Measurements from ENCODE around the gene NR2E1. TPM values are rescaled to one million over a fixed set of nuclear protein-coding genes. Genes with fewer than 3 reads are reported as not detected.

The NR2E1 gene
- total RNA-seq, 1 donor from 2014 or later, result not detected

- Histone ChIP-seq H3K27me3 (ENCODE audit: control insufficient read depth, insufficient read depth, low read length) (peaks cover 4% of the 10 kb centered on the region), H3K4me3 (ENCODE audit: low read depth, low read length) (no peak overlapping the region), H3K36me3 (ENCODE audit: control insufficient read depth, insufficient read depth, low read length) (no peaks in the 10 kb centered on the region)
- no peak for DNase-seq (ENCODE audit: low read depth)
- TF ChIP-seq CTCF (IDR thresholded peaks at IDR 0.05; ENCODE audit: insufficient read depth, low read length, poor library complexity, severe bottlenecking), result no peak
Measured at GRCh38 chr6:108193835-108194234, 28.0 kb downstream of the NR2E1 start.

- Histone ChIP-seq H3K27me3 (ENCODE audit: control insufficient read depth, insufficient read depth, low read length) (peaks cover 2% of the 10 kb centered on the region), H3K36me3 (ENCODE audit: control insufficient read depth, insufficient read depth, low read length) (no peaks in the 10 kb centered on the region), H3K4me3 (ENCODE audit: low read depth, low read length) (no peak overlapping the region)
- TF ChIP-seq CTCF (IDR thresholded peaks at IDR 0.05; ENCODE audit: insufficient read depth, low read length, poor library complexity, severe bottlenecking), result no peak
- no peak for DNase-seq (ENCODE audit: low read depth)
Measured at GRCh38 chr6:108194503-108194902, 28.7 kb downstream of the NR2E1 start.

DNA sequence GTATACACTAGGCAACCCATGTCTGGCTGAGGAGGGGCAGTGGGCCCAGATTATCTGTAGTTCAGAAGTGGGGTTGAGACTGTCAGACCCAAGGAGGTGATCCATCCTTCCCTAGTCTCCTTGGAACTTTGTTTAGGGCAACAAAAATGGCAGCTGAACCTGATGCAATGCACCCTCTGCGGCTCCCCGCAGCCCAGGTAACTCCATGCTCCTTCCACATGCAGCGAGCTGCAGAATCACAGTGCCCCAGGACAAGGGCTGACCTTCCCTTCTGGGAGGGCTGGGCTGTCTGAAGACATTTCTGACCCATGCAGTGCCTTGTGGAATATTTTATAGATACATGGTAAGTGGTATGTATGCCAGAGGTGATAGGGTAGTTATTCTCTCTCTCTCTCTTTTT lies 29.4 kb downstream of the NR2E1 start:
- H3K4me3 ChIP-seq (ENCODE audit: low read depth, low read length), result no peak overlapping the region
- H3K27me3 ChIP-seq (ENCODE audit: control insufficient read depth, insufficient read depth, low read length), result peaks cover 2% of the 10 kb centered on the region
- H3K36me3 ChIP-seq (ENCODE audit: control insufficient read depth, insufficient read depth, low read length), result no peaks in the 10 kb centered on the region
- DNase-seq (ENCODE audit: low read depth), result no peak
- TF ChIP-seq CTCF (IDR thresholded peaks at IDR 0.05; ENCODE audit: insufficient read depth, low read length, poor library complexity, severe bottlenecking), result no peak

DNA sequence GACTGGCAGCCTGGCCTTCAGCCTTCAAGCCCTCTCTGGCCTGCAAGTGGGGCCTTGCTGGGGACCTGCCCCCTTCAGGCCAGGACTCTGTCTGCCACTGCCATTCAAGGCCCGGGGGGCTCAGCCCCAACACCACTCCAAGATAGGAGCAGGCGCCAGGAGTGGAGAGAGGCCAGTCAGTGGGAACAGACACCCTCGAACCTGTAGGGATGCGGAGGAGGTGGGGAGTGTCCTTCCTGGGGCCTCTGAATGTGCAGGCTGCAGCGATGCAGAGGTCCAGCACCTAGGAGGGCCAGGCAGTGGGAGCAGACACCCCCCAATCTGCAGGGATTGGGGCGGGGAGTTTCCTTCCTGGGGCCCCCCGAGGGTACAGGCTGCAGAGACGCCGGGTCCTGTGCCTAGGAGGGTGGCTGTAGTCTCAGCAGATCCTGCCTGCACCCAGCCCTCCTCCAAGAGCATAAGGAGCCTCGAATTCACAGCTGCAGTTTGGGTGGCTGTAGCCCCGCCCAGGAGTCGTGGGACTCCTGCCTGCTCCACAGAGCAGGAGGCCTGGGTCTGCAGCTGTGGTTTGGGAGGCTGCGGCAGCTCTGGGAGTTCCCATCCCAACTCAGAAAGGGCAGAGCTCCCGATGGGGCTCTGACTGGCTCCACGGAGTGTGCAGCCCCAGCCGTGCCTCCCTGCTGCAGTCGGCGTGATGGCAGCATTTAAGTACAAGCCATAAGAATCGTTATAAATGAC lies 33.1 kb downstream of the NR2E1 start:
- Histone ChIP-seq H3K36me3 (ENCODE audit: control insufficient read depth, insufficient read depth, low read length) (no peaks in the 10 kb centered on the region), H3K4me3 (ENCODE audit: low read depth, low read length) (no peak overlapping the region), H3K27me3 (ENCODE audit: control insufficient read depth, insufficient read depth, low read length) (no peaks in the 10 kb centered on the region)
- TF ChIP-seq CTCF (IDR thresholded peaks at IDR 0.05; ENCODE audit: insufficient read depth, low read length, poor library complexity, severe bottlenecking), result no peak
- DNase-seq (ENCODE audit: low read depth), result no peak

DNA sequence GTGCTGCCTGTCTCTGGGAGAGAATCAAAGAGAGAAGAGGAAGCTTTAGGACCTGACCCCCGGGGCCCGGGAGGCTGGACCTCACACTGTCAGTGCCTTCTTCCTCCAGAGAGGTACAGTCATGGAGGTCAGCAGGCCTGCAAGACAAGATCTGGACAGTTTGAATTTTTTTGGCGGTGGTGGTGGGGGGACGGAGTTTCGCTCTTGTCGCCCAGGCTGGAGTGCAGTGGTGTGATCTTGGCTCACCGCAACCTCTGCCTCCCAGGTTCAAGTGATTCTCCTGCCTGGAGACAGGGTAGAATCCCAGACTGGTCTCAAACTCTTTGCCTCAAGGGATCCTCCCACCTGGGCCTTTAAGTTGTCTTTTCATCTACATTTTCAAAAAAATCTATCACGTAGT lies 34.4 kb downstream of the NR2E1 start:
- TF ChIP-seq CTCF (IDR thresholded peaks at IDR 0.05; ENCODE audit: insufficient read depth, low read length, poor library complexity, severe bottlenecking), result no peak
- no peak overlapping the region for H3K4me3 ChIP-seq (ENCODE audit: low read depth, low read length)

GRCh38 chr6:108200631-108201030 lies 34.8 kb downstream of the NR2E1 start:
- no peak overlapping the region for H3K4me3 ChIP-seq (ENCODE audit: low read depth, low read length)
- TF ChIP-seq CTCF (IDR thresholded peaks at IDR 0.05; ENCODE audit: insufficient read depth, low read length, poor library complexity, severe bottlenecking), result no peak
- DNase-seq (ENCODE audit: low read depth), result peak; percentile 25
- no peaks in the 10 kb centered on the region for H3K27me3 ChIP-seq (ENCODE audit: control insufficient read depth, insufficient read depth, low read length)
- no peaks in the 10 kb centered on the region for H3K36me3 ChIP-seq (ENCODE audit: control insufficient read depth, insufficient read depth, low read length)

More for the DNA sequence above, 34.4 kb downstream of the NR2E1 start:
- Histone ChIP-seq H3K36me3 (ENCODE audit: control insufficient read depth, insufficient read depth, low read length) (no peaks in the 10 kb centered on the region), H3K27me3 (ENCODE audit: control insufficient read depth, insufficient read depth, low read length) (no peaks in the 10 kb centered on the region)
- no peak for DNase-seq (ENCODE audit: low read depth)

Measured in kidney epithelial cell (primary cell).